GM12872 (cell line): ENCODE measurements around the gene C11orf16.
A peak's percentile ranks its signal among the peaks of the same experiment; 100 is the strongest.

Experiments
- CTCF ChIP-seq: IDR thresholded peaks from 3 replicates; pipeline ENCODE4 v1.5.1; 2011; ENCODE audit warnings: low read depth, mild to moderate bottlenecking, low read length, moderate library complexity; ENCODE audit not compliant: insufficient read depth

The C11orf16 gene

GRCh38 chr11:8964324-8965320 lies 31.9 kb upstream of the C11orf16 start, which contains the start of gene TMEM9B:
Gene TMEM9B, minus strand, starts transcription at chr11:8964442. Its CDS starts 129 bp downstream, at chr11:8964313.
- TF ChIP-seq CTCF = no peak

- TF ChIP-seq CTCF = no peak
These were observed 31.0 kb upstream of the C11orf16 start for GRCh38 chr11:8963569-8964323.

- no peak for TF ChIP-seq CTCF
These were observed 30.1 kb upstream of the C11orf16 start for GRCh38 chr11:8962841-8963240.

- TF ChIP-seq CTCF = no peak
These were observed 28.7 kb upstream of the C11orf16 start for GRCh38 chr11:8961401-8961800.

- TF ChIP-seq CTCF = peak; percentile 76
These were observed 26.9 kb upstream of the C11orf16 start for GRCh38 chr11:8959546-8960166.

- no peak for TF ChIP-seq CTCF
These were observed 24.1 kb upstream of the C11orf16 start for GRCh38 chr11:8956860-8957259.

GRCh38 chr11:8948886-8949285 lies 16.1 kb upstream of the C11orf16 start:
- no peak for TF ChIP-seq CTCF
